Esophagus squamous epithelium (tissue), 4 donors: ENCODE measurements around the gene ITPR2.

Source experiments
- CTCF ChIP-seq, 6 experiments: fragments of 450-650 bp in 4 of 6; fragments of 200-600 bp in 2 of 6; sonication (generic) in 2 of 6; IDR thresholded peaks; one replicate each; pipeline ENCODE4 v1.5.1; 2016 to 2019; ENCODE audit warnings: antibody characterized with exemption in 6 of 6, mild to moderate bottlenecking in 4 of 6, moderate library complexity in 4 of 6
- POLR2A ChIP-seq, 4 donors: fragments of 450-650 bp; IDR thresholded peaks; one replicate each; pipeline ENCODE4 v1.6.1; 2017; ENCODE audit warnings: antibody characterized with exemption in 4 of 4, mild to moderate bottlenecking in 4 of 4, moderate library complexity in 3 of 4

- no peak for TF ChIP-seq CTCF (IDR thresholded peaks at IDR 0.05)
- TF ChIP-seq POLR2A (IDR thresholded peaks at IDR 0.05): no peak
Observed at GRCh38 chr12:26648584-26648983, 184.4 kb downstream of the ITPR2 start.
